Neural cell (in vitro differentiated cells): ENCODE results near the gene PODXL2. TPM values are rescaled to one million over a fixed set of nuclear protein-coding genes. Genes with fewer than 3 reads are reported as not detected.

Experiments used
- H2AFZ ChIP-seq: fragments of 200-600, 300-800 bp; sonication (generic), shearing (Covaris generic); 2 replicates; pipeline ENCODE4 v1.6.0; 2014; ENCODE audit warnings: low read depth, mild to moderate bottlenecking, antibody characterized with exemption, low read length, moderate library complexity
- H3F3A ChIP-seq: fragments of 200-600 bp; shearing (Covaris generic); 2 replicates; pipeline ENCODE4 v1.6.1; 2016; ENCODE audit warnings: mild to moderate bottlenecking, moderate library complexity, mixed read lengths, antibody characterized with exemption, low read length; ENCODE audit not compliant: insufficient read depth, poor library complexity, severe bottlenecking
- H3K27ac ChIP-seq: fragments of 200-600, 300-800 bp; sonication (generic), shearing (Covaris generic); 2 replicates; pipeline ENCODE4 v1.5.1; 2014; ENCODE audit warnings: mild to moderate bottlenecking, low read length, moderate library complexity
- H3K27me3 ChIP-seq: fragments of 300-800, 200-600 bp; sonication (generic), shearing (Covaris generic); 2 replicates; pipeline ENCODE4 v1.6.0; 2014; ENCODE audit warnings: mild to moderate bottlenecking, low read depth, low read length, moderate library complexity; ENCODE audit not compliant: insufficient read depth
- H3K36me3 ChIP-seq: fragments of 300-800, 200-600 bp; sonication (generic), shearing (Covaris generic); 2 replicates; pipeline ENCODE4 v1.5.1; 2014; ENCODE audit warnings: mild to moderate bottlenecking, antibody characterized with exemption, low read length, moderate library complexity; ENCODE audit not compliant: insufficient read depth
- H3K4me2 ChIP-seq: fragments of 300-800, 200-600 bp; sonication (generic), shearing (Covaris generic); 2 replicates; pipeline ENCODE4 v1.6.0; 2014; ENCODE audit warnings: mild to moderate bottlenecking, low read length
- H3K4me3 ChIP-seq: fragments of 300-800, 200-600 bp; sonication (generic), shearing (Covaris generic); 2 replicates; pipeline ENCODE4 v1.5.1; 2014; ENCODE audit warnings: mild to moderate bottlenecking, low read length, moderate library complexity
- H3K79me2 ChIP-seq: fragments of 200-600 bp; shearing (Covaris generic); replicated peaks from 2 replicates; pipeline ENCODE4 v1.6.0; 2014; ENCODE audit warnings: mild to moderate bottlenecking, low read length, moderate library complexity; ENCODE audit not compliant: insufficient read depth
- H3K9ac ChIP-seq: fragments of 300-800, 200-600 bp; sonication (generic), shearing (Covaris generic); 2 replicates; pipeline ENCODE4 v1.6.1; 2016; ENCODE audit warnings: mild to moderate bottlenecking, low read length, mixed read lengths
- H3K9me2 ChIP-seq: fragments of 200-600 bp; shearing (Covaris generic); 2 replicates; pipeline ENCODE4 v1.6.1; 2016; ENCODE audit warnings: mild to moderate bottlenecking, low read length, mixed read lengths; ENCODE audit not compliant: insufficient read depth
- H3K9me3 ChIP-seq: fragments of 200-600, 300-800 bp; sonication (generic), shearing (Covaris generic); 2 replicates; pipeline ENCODE4 v1.6.1; 2016; ENCODE audit warnings: mild to moderate bottlenecking, mixed run types, low read length, moderate library complexity, mixed read lengths
- H4K20me1 ChIP-seq: fragments of 200-600 bp; shearing (Covaris generic); 2 replicates; pipeline ENCODE4 v1.6.1; 2016; ENCODE audit warnings: mild to moderate bottlenecking, mixed run types; ENCODE audit not compliant: insufficient read depth
- EP300 ChIP-seq: fragments of 450-650 bp; conservative IDR thresholded peaks from 2 replicates; pipeline ENCODE4 v1.6.1; 2014; ENCODE audit warnings: antibody characterized with exemption, mild to moderate bottlenecking, moderate library complexity; ENCODE audit not compliant: poor library complexity, severe bottlenecking
- EZH2 ChIP-seq: fragments of 200-600, 300-800 bp; shearing (Covaris generic), sonication (generic); IDR thresholded peaks from 2 replicates; pipeline ENCODE4 v1.6.1; 2014; ENCODE audit warnings: antibody characterized with exemption, low read length, borderline replicate concordance, mild to moderate bottlenecking; ENCODE audit not compliant: insufficient read depth, poor library complexity, severe bottlenecking
- MXI1 ChIP-seq: fragments of 450-650 bp; conservative IDR thresholded peaks from 2 replicates; pipeline ENCODE4 v1.6.1; 2014; ENCODE audit warnings: antibody characterized with exemption, mild to moderate bottlenecking; ENCODE audit not compliant: poor library complexity, severe bottlenecking
- POLR2AphosphoS5 ChIP-seq: IDR thresholded peaks from 2 replicates; pipeline ENCODE4 v1.6.1; 2012
- RAD21 ChIP-seq: fragments of 450-650 bp; conservative IDR thresholded peaks from 2 replicates; pipeline ENCODE4 v1.6.1; 2014; ENCODE audit warnings: antibody characterized with exemption, mild to moderate bottlenecking, moderate library complexity
- SMC3 ChIP-seq: fragments of 450-650 bp; conservative IDR thresholded peaks from 2 replicates; pipeline ENCODE4 v1.6.1; 2014; ENCODE audit warnings: antibody characterized with exemption, mild to moderate bottlenecking, moderate library complexity; ENCODE audit not compliant: poor library complexity
- TAF1 ChIP-seq: IDR thresholded peaks from 2 replicates; pipeline ENCODE4 v1.6.1; 2012; ENCODE audit warnings: low read depth
- polyA plus RNA-seq: library from polyadenylated mRNA; depleted of rRNA; stranded (reverse); fragments of >200 nt; gene quantifications from 2 replicates; pipeline ENCODE4 v1.2.3, GENCODE V29; 2014
- TF ChIP-seq, protein P1 (sequence below): IDR thresholded peaks from 2 replicates; pipeline ENCODE4 v1.6.1; 2012; ENCODE audit warnings: borderline replicate concordance
- TF ChIP-seq, protein P2 (sequence below): fragments of 450-650 bp; IDR thresholded peaks from 2 replicates; pipeline ENCODE4 v1.5.1; 2014; ENCODE audit warnings: antibody characterized with exemption, mild to moderate bottlenecking, moderate library complexity; ENCODE audit not compliant: poor library complexity, severe bottlenecking

Gene PODXL2
- polyA plus RNA-seq, 1 donor from 2014 or later = 266 TPM

DNA sequence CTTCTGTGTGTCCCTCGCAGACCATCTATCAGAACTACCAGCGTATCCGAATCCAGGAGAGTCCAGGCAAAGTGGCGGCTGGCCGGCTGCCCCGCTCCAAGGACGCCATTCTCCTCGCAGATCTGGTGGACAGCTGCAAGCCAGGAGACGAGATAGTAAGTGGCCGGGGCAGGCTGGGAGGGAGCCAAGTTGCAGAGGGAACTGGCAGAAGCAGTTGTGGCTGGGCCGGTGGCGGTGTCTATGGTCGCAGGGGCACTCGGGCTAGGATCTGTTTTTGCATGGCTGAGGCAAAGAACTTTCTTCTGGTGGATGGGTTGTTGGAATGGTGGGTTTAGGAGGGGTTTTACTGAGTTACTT, 20.6 kb upstream of the PODXL2 start:
- no peak overlapping the region for H3K4me2 ChIP-seq
- no peaks in the 10 kb centered on the region for H3K79me2 ChIP-seq
- H3K36me3 ChIP-seq = no peaks in the 10 kb centered on the region
- TF ChIP-seq POLR2AphosphoS5 = no peak
- no peak for TF ChIP-seq EP300
- TF ChIP-seq, protein P1, sequence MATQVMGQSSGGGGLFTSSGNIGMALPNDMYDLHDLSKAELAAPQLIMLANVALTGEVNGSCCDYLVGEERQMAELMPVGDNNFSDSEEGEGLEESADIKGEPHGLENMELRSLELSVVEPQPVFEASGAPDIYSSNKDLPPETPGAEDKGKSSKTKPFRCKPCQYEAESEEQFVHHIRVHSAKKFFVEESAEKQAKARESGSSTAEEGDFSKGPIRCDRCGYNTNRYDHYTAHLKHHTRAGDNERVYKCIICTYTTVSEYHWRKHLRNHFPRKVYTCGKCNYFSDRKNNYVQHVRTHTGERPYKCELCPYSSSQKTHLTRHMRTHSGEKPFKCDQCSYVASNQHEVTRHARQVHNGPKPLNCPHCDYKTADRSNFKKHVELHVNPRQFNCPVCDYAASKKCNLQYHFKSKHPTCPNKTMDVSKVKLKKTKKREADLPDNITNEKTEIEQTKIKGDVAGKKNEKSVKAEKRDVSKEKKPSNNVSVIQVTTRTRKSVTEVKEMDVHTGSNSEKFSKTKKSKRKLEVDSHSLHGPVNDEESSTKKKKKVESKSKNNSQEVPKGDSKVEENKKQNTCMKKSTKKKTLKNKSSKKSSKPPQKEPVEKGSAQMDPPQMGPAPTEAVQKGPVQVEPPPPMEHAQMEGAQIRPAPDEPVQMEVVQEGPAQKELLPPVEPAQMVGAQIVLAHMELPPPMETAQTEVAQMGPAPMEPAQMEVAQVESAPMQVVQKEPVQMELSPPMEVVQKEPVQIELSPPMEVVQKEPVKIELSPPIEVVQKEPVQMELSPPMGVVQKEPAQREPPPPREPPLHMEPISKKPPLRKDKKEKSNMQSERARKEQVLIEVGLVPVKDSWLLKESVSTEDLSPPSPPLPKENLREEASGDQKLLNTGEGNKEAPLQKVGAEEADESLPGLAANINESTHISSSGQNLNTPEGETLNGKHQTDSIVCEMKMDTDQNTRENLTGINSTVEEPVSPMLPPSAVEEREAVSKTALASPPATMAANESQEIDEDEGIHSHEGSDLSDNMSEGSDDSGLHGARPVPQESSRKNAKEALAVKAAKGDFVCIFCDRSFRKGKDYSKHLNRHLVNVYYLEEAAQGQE = no peak
- TF ChIP-seq EZH2 = no peak
- no peak for TF ChIP-seq RAD21
- TF ChIP-seq, protein P2, sequence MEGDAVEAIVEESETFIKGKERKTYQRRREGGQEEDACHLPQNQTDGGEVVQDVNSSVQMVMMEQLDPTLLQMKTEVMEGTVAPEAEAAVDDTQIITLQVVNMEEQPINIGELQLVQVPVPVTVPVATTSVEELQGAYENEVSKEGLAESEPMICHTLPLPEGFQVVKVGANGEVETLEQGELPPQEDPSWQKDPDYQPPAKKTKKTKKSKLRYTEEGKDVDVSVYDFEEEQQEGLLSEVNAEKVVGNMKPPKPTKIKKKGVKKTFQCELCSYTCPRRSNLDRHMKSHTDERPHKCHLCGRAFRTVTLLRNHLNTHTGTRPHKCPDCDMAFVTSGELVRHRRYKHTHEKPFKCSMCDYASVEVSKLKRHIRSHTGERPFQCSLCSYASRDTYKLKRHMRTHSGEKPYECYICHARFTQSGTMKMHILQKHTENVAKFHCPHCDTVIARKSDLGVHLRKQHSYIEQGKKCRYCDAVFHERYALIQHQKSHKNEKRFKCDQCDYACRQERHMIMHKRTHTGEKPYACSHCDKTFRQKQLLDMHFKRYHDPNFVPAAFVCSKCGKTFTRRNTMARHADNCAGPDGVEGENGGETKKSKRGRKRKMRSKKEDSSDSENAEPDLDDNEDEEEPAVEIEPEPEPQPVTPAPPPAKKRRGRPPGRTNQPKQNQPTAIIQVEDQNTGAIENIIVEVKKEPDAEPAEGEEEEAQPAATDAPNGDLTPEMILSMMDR = no peak
- TF ChIP-seq TAF1 = no peak
- no peak for TF ChIP-seq SMC3
- TF ChIP-seq MXI1 = no peak
- H3K9ac ChIP-seq = no peak overlapping the region
- no peak overlapping the region for H3K27ac ChIP-seq
- H3K27me3 ChIP-seq = no peaks in the 10 kb centered on the region
- H2AFZ ChIP-seq = no peak overlapping the region
- H3F3A ChIP-seq = no peaks in the 10 kb centered on the region
- no peaks in the 10 kb centered on the region for H4K20me1 ChIP-seq
- H3K9me3 ChIP-seq = no peaks in the 10 kb centered on the region
- H3K4me3 ChIP-seq = no peak overlapping the region
- no peaks in the 10 kb centered on the region for H3K9me2 ChIP-seq

DNA sequence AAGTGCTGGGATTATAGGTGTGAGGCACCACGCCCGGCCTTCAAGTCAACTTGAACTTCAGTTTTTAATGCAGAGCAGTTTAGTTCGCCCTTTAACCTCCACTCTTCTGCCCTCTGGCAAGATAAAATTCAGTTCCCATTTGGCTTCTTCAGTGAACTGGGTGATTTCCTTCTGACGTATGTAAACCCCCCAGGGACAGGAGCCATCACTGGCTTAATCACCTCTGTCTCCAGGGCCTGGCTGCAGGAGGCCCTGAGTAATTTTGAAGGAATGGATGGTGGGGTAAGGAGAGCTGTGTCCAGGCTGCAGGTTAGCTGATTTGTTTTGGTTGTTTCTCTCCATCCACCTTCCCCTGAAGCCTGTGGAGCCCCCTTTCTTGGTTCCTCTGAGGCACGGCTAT, 18.9 kb upstream of the PODXL2 start:
- Histone ChIP-seq H3K9me3 (no peaks in the 10 kb centered on the region), H3K9me2 (no peaks in the 10 kb centered on the region), H3K4me2 (no peak overlapping the region), H4K20me1 (no peaks in the 10 kb centered on the region), H3K9ac (no peak overlapping the region), H3K36me3 (no peaks in the 10 kb centered on the region), H3K4me3 (no peak overlapping the region), H3K27me3 (no peaks in the 10 kb centered on the region), H3K79me2 (no peaks in the 10 kb centered on the region), H3F3A (no peaks in the 10 kb centered on the region), H2AFZ (no peak overlapping the region), H3K27ac (no peak overlapping the region)
- TF ChIP-seq MXI1 (no peak), TAF1 (no peak), SMC3 (no peak), EP300 (no peak), POLR2AphosphoS5 (no peak), RAD21 (no peak), EZH2 (no peak)
- TF ChIP-seq, protein P1 = no peak
- TF ChIP-seq, protein P2 = no peak
